Kidney (tissue), 14 donors: ENCODE measurements around the gene ZNF577. TPM values are rescaled to one million over a fixed set of nuclear protein-coding genes. Genes with fewer than 3 reads are reported as not detected.

ENCODE experiments used
- DNase-seq, 5 donors: peaks; one replicate each; pipeline ENCODE4 v3.0.0-alpha.2; 2013 to 2020
- FAIRE-seq: peaks from 2 replicates; lab custom pipeline; 2012; peaks lifted over from hg19 to GRCh38; lab: Jason Lieb, UNC
- H3K27ac ChIP-seq, 2 donors: one replicate each; pipeline ENCODE4 v1.7.0; 2013; ENCODE audit warnings: low read depth in 2 of 2, low read length in 2 of 2, inconsistent platforms in 1 of 2
- H3K27me3 ChIP-seq: one replicate; pipeline ENCODE4 v1.7.1; 2013; ENCODE audit warnings: low read length, inconsistent platforms; ENCODE audit not compliant: control insufficient read depth, insufficient read depth
- H3K36me3 ChIP-seq, 3 donors: one replicate each; pipeline versions ENCODE4 v1.7.0 to v1.7.1; 2013; ENCODE audit warnings: low read length in 3 of 3, control low read depth in 1 of 3, inconsistent platforms in 1 of 3; ENCODE audit not compliant: insufficient read depth in 3 of 3, control insufficient read depth in 2 of 3
- H3K4me1 ChIP-seq, 3 donors: one replicate each; pipeline versions ENCODE4 v1.7.0 to v1.7.1; 2013; ENCODE audit warnings: low read length in 3 of 3, inconsistent platforms in 1 of 3, low read depth in 1 of 3; ENCODE audit not compliant: control insufficient read depth in 2 of 3, insufficient read depth in 2 of 3
- H3K4me3 ChIP-seq, 3 donors: one replicate each; pipeline versions ENCODE4 v1.7.0 to v1.8.1; 2013; ENCODE audit warnings: low read length in 3 of 3, control low read depth in 1 of 3, inconsistent platforms in 1 of 3
- H3K9ac ChIP-seq, 3 donors: one replicate each; pipeline versions ENCODE4 v1.7.0 to v1.7.1; 2013; ENCODE audit warnings: low read length in 3 of 3, control low read depth in 1 of 3, inconsistent platforms in 1 of 3
- H3K9me3 ChIP-seq, 3 donors: one replicate each; pipeline versions ENCODE4 v1.7.0 to v1.7.1; 2013; ENCODE audit warnings: low read length in 3 of 3, control low read depth in 1 of 3, inconsistent platforms in 1 of 3; ENCODE audit not compliant: control insufficient read depth in 2 of 3, insufficient read depth in 1 of 3
- intact Hi-C: fragments of 100-400 bp; cut with DNase I; formaldehyde crosslinking; loops from one replicate; pipeline ENCODE4 v1.11.1; 2022
- polyA plus RNA-seq: library from polyadenylated mRNA; stranded (reverse); fragments of 350-450 nt; fragmentation: Illumina TruSeq; extraction: RNeasy Lipid Tissue Mini Kit (QIAGEN cat#74804); gene quantifications from one replicate; pipeline ENCODE4 v1.2.3, GENCODE V29; 2014; ENCODE audit warnings: low read depth, low replicate concordance; ENCODE audit not compliant: insufficient read depth
- total RNA-seq: library from RNA; stranded (reverse); fragmentation: NEBNext Ultra II Directional; extraction: Animal tissue kit (Norgen Biotek cat#: 25700); gene quantifications from one replicate; pipeline ENCODE4 v1.2.1, GENCODE V29; 2021
- TF ChIP-seq, protein P1 (sequence below): IDR thresholded peaks from 3 replicates; pipeline ENCODE4 v1.5.1; 2012; ENCODE audit warnings: mild to moderate bottlenecking, moderate library complexity, borderline replicate concordance; ENCODE audit not compliant: insufficient read depth; ENCODE audit errors: extremely low read depth
- donor health status: control.
- donor health status: control.
- donor health status: control.
- donor health status: control.
- donor health status: control.
- donor health status: DM: yes; HTN: yes; CAD: no.
- donor health status: Normal renal cell carcinoma (clear cell type).

The ZNF577 gene
- total and polyA plus RNA-seq, 2 donors from 2014 or later = 19.0 to 32.2 TPM

DNA sequence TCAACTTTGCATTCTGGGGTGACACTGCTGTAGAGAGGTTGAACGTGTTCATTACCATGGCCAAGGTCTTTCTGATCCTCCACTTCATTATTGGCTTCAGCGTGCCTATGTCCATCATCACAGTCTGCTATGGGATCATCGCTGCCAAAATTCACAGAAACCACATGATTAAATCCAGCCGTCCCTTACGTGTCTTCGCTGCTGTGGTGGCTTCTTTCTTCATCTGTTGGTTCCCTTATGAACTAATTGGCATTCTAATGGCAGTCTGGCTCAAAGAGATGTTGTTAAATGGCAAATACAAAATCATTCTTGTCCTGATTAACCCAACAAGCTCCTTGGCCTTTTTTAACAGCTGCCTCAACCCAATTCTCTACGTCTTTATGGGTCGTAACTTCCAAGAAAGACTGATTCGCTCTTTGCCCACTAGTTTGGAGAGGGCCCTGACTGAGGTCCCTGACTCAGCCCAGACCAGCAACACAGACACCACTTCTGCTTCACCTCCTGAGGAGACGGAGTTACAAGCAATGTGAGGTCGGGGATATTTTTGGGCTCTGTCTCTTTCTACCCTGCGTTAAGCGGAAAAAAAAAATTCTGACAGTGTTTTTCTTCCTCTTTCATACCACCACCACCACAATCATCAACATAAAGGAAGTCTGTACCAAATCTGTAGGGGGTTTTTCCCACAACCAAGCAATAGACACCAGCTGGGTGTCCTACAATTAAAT is 63.3 kb downstream of the ZNF577 start:
- no peak for DNase-seq
- no peaks in the 10 kb centered on the region for H3K4me1 ChIP-seq
- no peak overlapping the region for H3K27ac ChIP-seq
- H3K4me3 ChIP-seq = no peak overlapping the region
- intact Hi-C loops = no loop called here
- peaks cover 0 to 22% (median 0%) of the 10 kb centered on the region in 3 donors for H3K9me3 ChIP-seq
- H3K9ac ChIP-seq = no peak overlapping the region
- FAIRE-seq = no peak
- no peaks in the 10 kb centered on the region for H3K27me3 ChIP-seq
- no peaks in the 10 kb centered on the region for H3K36me3 ChIP-seq
- TF ChIP-seq, protein P1, sequence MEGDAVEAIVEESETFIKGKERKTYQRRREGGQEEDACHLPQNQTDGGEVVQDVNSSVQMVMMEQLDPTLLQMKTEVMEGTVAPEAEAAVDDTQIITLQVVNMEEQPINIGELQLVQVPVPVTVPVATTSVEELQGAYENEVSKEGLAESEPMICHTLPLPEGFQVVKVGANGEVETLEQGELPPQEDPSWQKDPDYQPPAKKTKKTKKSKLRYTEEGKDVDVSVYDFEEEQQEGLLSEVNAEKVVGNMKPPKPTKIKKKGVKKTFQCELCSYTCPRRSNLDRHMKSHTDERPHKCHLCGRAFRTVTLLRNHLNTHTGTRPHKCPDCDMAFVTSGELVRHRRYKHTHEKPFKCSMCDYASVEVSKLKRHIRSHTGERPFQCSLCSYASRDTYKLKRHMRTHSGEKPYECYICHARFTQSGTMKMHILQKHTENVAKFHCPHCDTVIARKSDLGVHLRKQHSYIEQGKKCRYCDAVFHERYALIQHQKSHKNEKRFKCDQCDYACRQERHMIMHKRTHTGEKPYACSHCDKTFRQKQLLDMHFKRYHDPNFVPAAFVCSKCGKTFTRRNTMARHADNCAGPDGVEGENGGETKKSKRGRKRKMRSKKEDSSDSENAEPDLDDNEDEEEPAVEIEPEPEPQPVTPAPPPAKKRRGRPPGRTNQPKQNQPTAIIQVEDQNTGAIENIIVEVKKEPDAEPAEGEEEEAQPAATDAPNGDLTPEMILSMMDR = no peak

DNA sequence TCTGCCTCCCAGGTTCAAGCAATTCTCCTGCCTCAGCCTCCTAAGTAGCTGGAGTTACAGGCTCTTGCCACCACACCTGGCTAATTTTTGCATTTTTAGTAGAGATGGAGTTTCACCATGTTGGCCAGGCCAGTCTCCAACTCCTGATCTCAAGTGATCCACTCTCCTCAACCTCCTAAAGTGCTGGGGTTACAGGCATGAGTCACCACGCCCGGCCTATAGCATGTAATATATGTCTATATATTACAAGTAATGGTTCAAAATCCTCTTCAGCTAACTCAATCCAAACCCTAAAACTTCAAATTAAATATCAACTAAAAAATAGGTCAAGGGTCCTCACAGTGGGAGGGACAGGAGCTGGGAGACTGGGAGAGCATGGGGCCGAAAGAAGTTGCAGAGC is 64.8 kb downstream of the ZNF577 start:
- no peak overlapping the region for H3K9ac ChIP-seq
- no peak overlapping the region for H3K27ac ChIP-seq
- H3K4me1 ChIP-seq = no peaks in the 10 kb centered on the region
- DNase-seq (no peak), FAIRE-seq (no peak)
- intact Hi-C loops = no loop called here
- no peaks in the 10 kb centered on the region for H3K27me3 ChIP-seq
- H3K9me3 ChIP-seq = peaks cover 0 to 19% (median 0%) of the 10 kb centered on the region in 3 donors
- TF ChIP-seq, protein P1 = no peak
- H3K36me3 ChIP-seq = no peaks in the 10 kb centered on the region
- no peak overlapping the region for H3K4me3 ChIP-seq

DNA sequence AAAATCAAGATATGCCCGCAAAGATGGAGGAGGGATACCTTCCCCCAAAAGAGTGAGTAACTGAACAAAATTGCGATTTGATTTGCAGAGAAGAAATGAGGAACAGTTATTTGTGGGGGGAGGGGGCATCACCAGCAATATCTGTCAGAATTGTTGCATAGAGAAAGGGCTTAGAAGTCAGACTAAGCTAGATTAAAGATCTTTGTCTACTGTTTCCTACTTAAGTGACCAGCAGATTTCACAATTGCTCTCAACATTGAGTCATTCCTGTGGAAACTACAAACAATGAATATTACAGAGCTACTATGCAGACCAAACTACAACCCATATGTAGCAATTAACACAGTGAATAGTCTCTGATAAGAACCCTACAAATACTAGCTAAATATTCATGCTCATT is 65.4 kb downstream of the ZNF577 start:
- H3K4me1 ChIP-seq = no peaks in the 10 kb centered on the region
- no peaks in the 10 kb centered on the region for H3K27me3 ChIP-seq
- H3K9ac ChIP-seq = no peak overlapping the region
- H3K9me3 ChIP-seq = peaks cover 0 to 19% (median 0%) of the 10 kb centered on the region in 3 donors
- FAIRE-seq (no peak), DNase-seq (no peak)
- TF ChIP-seq, protein P1 = no peak
- no peaks in the 10 kb centered on the region for H3K36me3 ChIP-seq
- intact Hi-C loops = no loop called here
- no peak overlapping the region for H3K27ac ChIP-seq
- H3K4me3 ChIP-seq = no peak overlapping the region

DNA sequence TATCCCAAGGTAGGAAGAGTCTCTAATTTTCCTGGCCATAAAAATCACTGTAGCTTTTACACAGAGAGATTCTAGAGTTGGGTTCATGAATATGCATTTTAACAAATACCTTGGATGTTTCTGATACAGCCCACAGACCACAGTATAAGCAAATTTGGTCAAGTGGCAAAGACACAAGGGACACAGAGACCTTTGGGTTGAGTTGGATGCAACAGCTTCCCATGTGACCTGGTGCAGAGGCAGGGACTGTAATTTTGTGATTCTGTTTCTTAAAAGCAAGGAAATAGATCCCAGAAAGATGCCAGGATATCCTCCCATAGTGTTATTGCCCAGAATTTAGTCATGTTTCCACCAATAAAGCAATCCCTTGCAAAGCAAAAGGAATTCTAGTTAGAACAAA is 65.8 kb downstream of the ZNF577 start:
- DNase-seq (no peak), FAIRE-seq (no peak)
- Histone ChIP-seq H3K4me1 (no peaks in the 10 kb centered on the region), H3K9me3 (peaks cover 0 to 15% (median 0%) of the 10 kb centered on the region in 3 donors), H3K27me3 (no peaks in the 10 kb centered on the region), H3K4me3 (no peak overlapping the region), H3K36me3 (no peaks in the 10 kb centered on the region), H3K9ac (no peak overlapping the region), H3K27ac (no peak overlapping the region)
- intact Hi-C loops = no loop called here
- TF ChIP-seq, protein P1 = no peak
